A549 (cell line): Measurements from ENCODE around the gene ZNRF2. TPM values are rescaled to one million over a fixed set of nuclear protein-coding genes. Genes with fewer than 3 reads are reported as not detected.

ENCODE experiments used
- ATAC-seq, 2 experiments: fragments of 200-7000 bp in 1 of 2; fragments of >200 bp in 1 of 2; cut with Nextera tagmentation in 1 of 2; cut with Tn5 transposase in 1 of 2; 3 replicates each; pipeline versions ENCODE4 v1.8.0 to v1.9.1; 2018 to 2020; ENCODE audit warnings: mild to moderate bottlenecking in 1 of 2, moderate library complexity in 1 of 2
- CTCF ChIA-PET: fragments of 300-600 bp; sonication (Branson Sonifier 250); formaldehyde crosslinking; extraction: SDS; loops from one replicate; lab custom pipeline; 2021; ENCODE audit warnings: antibody characterized with exemption, inconsistent platforms; lab: Yijun Ruan, JAX
- POLR2A ChIA-PET: fragments of 350-600 bp; formaldehyde crosslinking; extraction: SDS; loops from one replicate; lab custom pipeline; 2021; ENCODE audit warnings: antibody characterized with exemption, inconsistent platforms; lab: Yijun Ruan, JAX
- DNase-seq, 2 experiments: peaks; one replicate each; pipeline versions ENCODE4 v3.0.0 to v3.0.0-alpha.2; 2011 to 2016; ENCODE audit warnings: low read depth in 1 of 2, low spot score in 1 of 2
- FAIRE-seq: peaks from 2 replicates; lab custom pipeline; 2011; peaks lifted over from hg19 to GRCh38; lab: Jason Lieb, UNC
- H3K27ac ChIP-seq, 2 experiments: fragments of >200 bp; sonication (Bioruptor Twin); formaldehyde crosslinking; 3 replicates each; pipeline ENCODE4 v1.5.1; 2016 to 2017
- H3K4me1 ChIP-seq: fragments of >200 bp; sonication (Bioruptor Twin); formaldehyde crosslinking; 3 replicates; pipeline ENCODE4 v1.6.1; 2016
- H3K4me2 ChIP-seq: fragments of >200 bp; sonication (Bioruptor Twin); formaldehyde crosslinking; 3 replicates; pipeline ENCODE4 v1.6.1; 2016
- H3K4me3 ChIP-seq: fragments of >200 bp; sonication (Bioruptor Twin); formaldehyde crosslinking; 3 replicates; pipeline ENCODE4 v1.5.1; 2016
- H3K9me3 ChIP-seq: fragments of >200 bp; sonication (Bioruptor Twin); formaldehyde crosslinking; 3 replicates; pipeline ENCODE4 v1.6.1; 2016
- CBX2 ChIP-seq: fragments of 200-600 bp; sonication (generic); IDR thresholded peaks from 2 replicates; pipeline ENCODE4 v1.6.1; 2016; ENCODE audit warnings: low read depth, mild to moderate bottlenecking, borderline replicate concordance
- CBX8 ChIP-seq: fragments of 200-600 bp; sonication (generic); IDR thresholded peaks from 2 replicates; pipeline ENCODE4 v1.6.1; 2016
- ELK1 ChIP-seq: fragments of 150-350 bp; IDR thresholded peaks from 2 replicates; pipeline ENCODE4 v1.6.1; 2014; ENCODE audit warnings: low read depth, mild to moderate bottlenecking, low read length
- EP300 ChIP-seq, 2 experiments: fragments of >200 bp; sonication (Bioruptor Twin); formaldehyde crosslinking; IDR thresholded peaks; 2 replicates in 1 of 2; 3 replicates in 1 of 2; pipeline ENCODE4 v1.6.1; 2016 to 2017
- HDAC2 ChIP-seq: fragments of 200-600 bp; sonication (generic); IDR thresholded peaks from 2 replicates; pipeline ENCODE4 v1.6.1; 2016
- HOXA7 ChIP-seq: fragments of 250-450 bp; sonication (Bioruptor Pico); IDR thresholded peaks from 2 replicates; pipeline ENCODE4 v1.5.0; 2020; ENCODE audit warnings: mild to moderate bottlenecking, moderate library complexity
- HOXB5 ChIP-seq: fragments of 250-450 bp; sonication (Bioruptor Pico); IDR thresholded peaks from 2 replicates; pipeline ENCODE4 v1.5.0; 2020; ENCODE audit warnings: mild to moderate bottlenecking, moderate library complexity
- JUNB ChIP-seq: fragments of >200 bp; sonication (Bioruptor Twin); formaldehyde crosslinking; IDR thresholded peaks from 2 replicates; pipeline ENCODE4 v1.6.1; 2016
- KDM1A ChIP-seq: fragments of 200-600 bp; sonication (generic); IDR thresholded peaks from 2 replicates; pipeline ENCODE4 v1.6.1; 2016; ENCODE audit warnings: low read depth, mild to moderate bottlenecking
- KDM5A ChIP-seq: fragments of 200-600 bp; sonication (generic); IDR thresholded peaks from 2 replicates; pipeline ENCODE4 v1.6.1; 2016; ENCODE audit warnings: antibody characterized with exemption, mild to moderate bottlenecking
- NFE2L2 ChIP-seq: fragments of 150-350 bp; conservative IDR thresholded peaks from 2 replicates; pipeline ENCODE4 v1.6.1; 2014; ENCODE audit warnings: low read length
- NR3C1 ChIP-seq: fragments of >200 bp; sonication (Bioruptor Twin); formaldehyde crosslinking; IDR thresholded peaks from 3 replicates; pipeline ENCODE4 v1.6.1; 2017
- POLR2AphosphoS2 ChIP-seq: conservative IDR thresholded peaks from 2 replicates; pipeline ENCODE4 v1.6.1; 2012; ENCODE audit warnings: low read length, improper control_type of control experiment, inconsistent platforms
- RARB ChIP-seq: fragments of 250-450 bp; sonication (Bioruptor Pico); IDR thresholded peaks from 2 replicates; pipeline ENCODE4 v1.8.0; 2021; ENCODE audit warnings: mild to moderate bottlenecking, moderate library complexity
- RNF2 ChIP-seq: fragments of 200-600 bp; sonication (generic); IDR thresholded peaks from 2 replicates; pipeline ENCODE4 v1.6.1; 2016; ENCODE audit warnings: low read depth, mild to moderate bottlenecking, antibody characterized with exemption, moderate library complexity, borderline replicate concordance
- SMC3 ChIP-seq: fragments of >200 bp; sonication (Bioruptor Twin); formaldehyde crosslinking; IDR thresholded peaks from 3 replicates; pipeline ENCODE4 v1.6.1; 2018; ENCODE audit warnings: inconsistent platforms
- ZSCAN20 ChIP-seq: fragments of 250-450 bp; sonication (Bioruptor Pico); IDR thresholded peaks from 2 replicates; pipeline ENCODE4 v1.8.0; 2022; ENCODE audit warnings: mild to moderate bottlenecking, moderate library complexity
- WGBS: methylation state at CpG from one replicate; pipeline ENCODE4 v1.1.6; 2017; ENCODE audit errors: missing lambda C conversion rate; 5-methylcytosine and 5-hydroxymethylcytosine counted together
- polyA plus RNA-seq, 4 experiments: library from polyadenylated mRNA; depleted of rRNA in 3 of 4; stranded (reverse); fragments of >200 nt; fragmentation: RNase III in 1 of 4; extraction: RNeasy Plus Mini Kit Qiagen cat#74134 plus additional on column Dnase treatment in 1 of 4; gene quantifications; 2 replicates in 3 of 4; 3 replicates in 1 of 4; pipeline ENCODE4 v1.2.3, GENCODE V29; 2011 to 2017
- TF ChIP-seq, protein P1 (sequence below): fragments of 200-600 bp; sonication (generic); IDR thresholded peaks from 2 replicates; pipeline ENCODE4 v1.6.1; 2016; ENCODE audit warnings: antibody characterized with exemption, mild to moderate bottlenecking, moderate library complexity
- TF ChIP-seq, protein P2 (sequence below): fragments of 450-650 bp; IDR thresholded peaks from 2 replicates; pipeline ENCODE4 v1.6.1; 2014; ENCODE audit warnings: antibody characterized with exemption

ZNRF2 gene
- polyA plus RNA-seq, 2 of the 4 experiments (the other 2 are of a cell fraction) = 5.9 to 11.4 TPM

DNA sequence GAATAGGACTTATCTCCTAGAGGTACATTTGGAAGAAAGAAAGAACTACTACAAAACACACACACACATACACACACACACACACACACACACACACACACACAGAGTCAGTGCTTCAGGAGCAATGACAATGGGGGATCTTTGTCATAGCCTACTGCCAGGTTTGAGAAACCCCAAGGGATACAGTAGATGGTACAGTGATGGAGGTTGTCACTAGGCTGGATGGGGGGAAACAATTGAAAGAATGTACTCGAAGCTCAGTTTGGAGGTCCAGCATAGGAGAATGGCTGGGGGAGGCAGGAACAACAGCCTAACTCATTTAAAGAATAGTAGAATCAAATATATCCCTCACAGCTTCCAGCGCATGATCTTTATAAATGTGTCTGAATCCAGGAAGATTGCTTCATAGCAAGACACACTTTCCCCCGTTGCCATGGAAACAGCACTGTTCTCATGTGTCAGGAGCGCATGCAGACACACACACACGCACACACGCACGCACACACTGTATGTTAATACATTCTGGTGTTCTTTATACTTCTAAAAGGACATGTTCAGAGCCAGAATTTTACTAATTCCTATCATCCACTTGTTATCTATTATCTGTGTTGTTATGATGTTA is 32.6 kb upstream of the ZNRF2 start:
- H3K27ac ChIP-seq = no peak overlapping the region
- 72% methylated on average over 7 of the region's 7 CpGs for WGBS
- DNase-seq = no peak
- POLR2A ChIA-PET = no interaction called here
- no peak for TF ChIP-seq ELK1
- TF ChIP-seq HOXA7 (CRISPR knock-in tag) = no peak
- TF ChIP-seq CBX2 = no peak
- no peak for TF ChIP-seq RNF2
- no peak for TF ChIP-seq JUNB
- no peak for TF ChIP-seq RARB (CRISPR knock-in tag)
- TF ChIP-seq EP300 (IDR thresholded peaks at IDR 0.05) = no peak
- TF ChIP-seq HDAC2 = no peak
- no peak overlapping the region for H3K4me3 ChIP-seq
- H3K9me3 ChIP-seq = no peaks in the 10 kb centered on the region
- FAIRE-seq = no peak
- peaks cover 24% of the 10 kb centered on the region for H3K4me1 ChIP-seq
- CTCF ChIA-PET = interaction anchor here (0.7 to 1.1 kb wide), 2 partner anchors 12 to 312 kb away, joined by 3 to 4 read pairs; no protein-coding TSS in a partner anchor
- H3K4me2 ChIP-seq = no peak overlapping the region
- no peak for ATAC-seq

- H3K9me3 ChIP-seq = no peaks in the 10 kb centered on the region
Observed at GRCh38 chr7:30252885-30253795, 31.3 kb upstream of the ZNRF2 start.

GRCh38 chr7:30253796-30254165 is 30.6 kb upstream of the ZNRF2 start:
- ChIA-PET CTCF (no interaction called here), POLR2A (no interaction called here)
- no peak for DNase-seq
- no peak for FAIRE-seq
- Histone ChIP-seq H3K27ac (no peak overlapping the region; a peak in 1 of 6 replicates), H3K4me2 (no peak overlapping the region), H3K4me3 (no peak overlapping the region), H3K9me3 (no peaks in the 10 kb centered on the region), H3K4me1 (peaks cover 24% of the 10 kb centered on the region)
- 51% methylated on average over 3 of the region's 3 CpGs for WGBS
- ATAC-seq = no peak
- TF ChIP-seq EP300 (IDR thresholded peaks at IDR 0.05) = no peak
- TF ChIP-seq HOXB5 (CRISPR knock-in tag) = no peak
- TF ChIP-seq, protein P1, sequence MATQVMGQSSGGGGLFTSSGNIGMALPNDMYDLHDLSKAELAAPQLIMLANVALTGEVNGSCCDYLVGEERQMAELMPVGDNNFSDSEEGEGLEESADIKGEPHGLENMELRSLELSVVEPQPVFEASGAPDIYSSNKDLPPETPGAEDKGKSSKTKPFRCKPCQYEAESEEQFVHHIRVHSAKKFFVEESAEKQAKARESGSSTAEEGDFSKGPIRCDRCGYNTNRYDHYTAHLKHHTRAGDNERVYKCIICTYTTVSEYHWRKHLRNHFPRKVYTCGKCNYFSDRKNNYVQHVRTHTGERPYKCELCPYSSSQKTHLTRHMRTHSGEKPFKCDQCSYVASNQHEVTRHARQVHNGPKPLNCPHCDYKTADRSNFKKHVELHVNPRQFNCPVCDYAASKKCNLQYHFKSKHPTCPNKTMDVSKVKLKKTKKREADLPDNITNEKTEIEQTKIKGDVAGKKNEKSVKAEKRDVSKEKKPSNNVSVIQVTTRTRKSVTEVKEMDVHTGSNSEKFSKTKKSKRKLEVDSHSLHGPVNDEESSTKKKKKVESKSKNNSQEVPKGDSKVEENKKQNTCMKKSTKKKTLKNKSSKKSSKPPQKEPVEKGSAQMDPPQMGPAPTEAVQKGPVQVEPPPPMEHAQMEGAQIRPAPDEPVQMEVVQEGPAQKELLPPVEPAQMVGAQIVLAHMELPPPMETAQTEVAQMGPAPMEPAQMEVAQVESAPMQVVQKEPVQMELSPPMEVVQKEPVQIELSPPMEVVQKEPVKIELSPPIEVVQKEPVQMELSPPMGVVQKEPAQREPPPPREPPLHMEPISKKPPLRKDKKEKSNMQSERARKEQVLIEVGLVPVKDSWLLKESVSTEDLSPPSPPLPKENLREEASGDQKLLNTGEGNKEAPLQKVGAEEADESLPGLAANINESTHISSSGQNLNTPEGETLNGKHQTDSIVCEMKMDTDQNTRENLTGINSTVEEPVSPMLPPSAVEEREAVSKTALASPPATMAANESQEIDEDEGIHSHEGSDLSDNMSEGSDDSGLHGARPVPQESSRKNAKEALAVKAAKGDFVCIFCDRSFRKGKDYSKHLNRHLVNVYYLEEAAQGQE = no peak
- TF ChIP-seq KDM5A = no peak
- no peak for TF ChIP-seq CBX8
- TF ChIP-seq KDM1A = no peak
- TF ChIP-seq ZSCAN20 = no peak
- TF ChIP-seq HDAC2 = no peak
- no peak for TF ChIP-seq SMC3

More at GRCh38 chr7:30252885-30253795, 31.3 kb upstream of the ZNRF2 start:
- ATAC-seq (no peak), FAIRE-seq (no peak), DNase-seq (no peak)
- Histone ChIP-seq H3K4me3 (no peak overlapping the region), H3K27ac (no peak overlapping the region; a peak in 1 of 6 replicates), H3K4me1 (peaks cover 24% of the 10 kb centered on the region), H3K4me2 (peak overlapping the region; percentile 13; the same call in 2 of the 3 replicates)
- ChIA-PET CTCF (no interaction called here), POLR2A (no interaction called here)
- TF ChIP-seq HOXB5 (CRISPR knock-in tag) = no peak
- no peak for TF ChIP-seq NR3C1
- TF ChIP-seq POLR2AphosphoS2 = no peak
- TF ChIP-seq, protein P2, sequence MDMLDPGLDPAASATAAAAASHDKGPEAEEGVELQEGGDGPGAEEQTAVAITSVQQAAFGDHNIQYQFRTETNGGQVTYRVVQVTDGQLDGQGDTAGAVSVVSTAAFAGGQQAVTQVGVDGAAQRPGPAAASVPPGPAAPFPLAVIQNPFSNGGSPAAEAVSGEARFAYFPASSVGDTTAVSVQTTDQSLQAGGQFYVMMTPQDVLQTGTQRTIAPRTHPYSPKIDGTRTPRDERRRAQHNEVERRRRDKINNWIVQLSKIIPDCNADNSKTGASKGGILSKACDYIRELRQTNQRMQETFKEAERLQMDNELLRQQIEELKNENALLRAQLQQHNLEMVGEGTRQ = no peak
- TF ChIP-seq NFE2L2 = no peak
- TF ChIP-seq, protein P1 = no peak
- WGBS = 78% methylated on average over 7 of the region's 7 CpGs
